ENCODE measurements around the gene IGF2BP3. TPM values are rescaled to one million over a fixed set of nuclear protein-coding genes. Genes with fewer than 3 reads are reported as not detected.
"Not testable (repeated sequence)": the region's sequence is repeated elsewhere in the genome, so short reads cannot be mapped to it uniquely, and the experiment has no call there.

Gene IGF2BP3
- 23.4 and 28.0 TPM in 2 replicates for total RNA-seq
- 9.0 TPM for polyA plus RNA-seq (2012)

DNA sequence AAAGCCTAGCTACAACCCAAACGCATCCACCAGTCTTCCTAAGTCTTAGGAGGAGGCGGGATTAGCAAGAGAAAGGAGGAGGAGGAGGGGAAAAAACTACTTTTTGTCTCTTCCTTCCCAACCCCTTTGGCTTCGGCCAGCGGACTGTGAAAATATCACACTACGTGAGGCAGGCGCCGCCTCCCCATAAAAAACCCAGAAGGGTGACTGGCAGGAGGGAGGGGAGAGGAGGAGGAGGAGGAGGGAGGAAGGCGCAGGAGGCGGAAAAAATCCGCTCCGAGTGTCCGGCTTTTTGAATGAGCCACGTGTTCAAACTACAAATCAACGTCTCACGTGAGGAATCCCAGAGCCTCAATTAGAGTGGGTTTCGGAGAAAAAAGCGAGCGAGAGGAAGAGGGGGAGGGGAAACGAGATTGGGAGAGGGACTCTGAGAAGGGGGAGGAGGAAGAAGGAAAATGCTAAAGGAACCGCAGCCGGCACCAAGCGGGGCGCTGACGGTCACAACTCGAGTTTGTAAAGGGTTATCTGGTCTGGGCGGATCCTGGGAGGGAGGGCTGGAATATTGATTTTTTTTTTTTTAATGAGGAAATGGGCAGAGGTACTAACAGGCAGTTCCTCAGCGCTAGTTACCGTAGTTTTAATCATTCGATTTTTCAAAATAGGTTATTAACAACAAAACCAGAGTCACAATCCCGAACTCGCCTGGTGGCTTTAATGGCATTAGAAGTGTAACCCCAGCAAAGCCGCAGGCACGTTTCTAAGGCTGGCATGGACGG lies at the start of gene IGF2BP3:
Gene IGF2BP3, minus strand, starts transcription at position 162 of the 776 bp plus-strand sequence. CDS start 381 bp downstream, outside the sequence.
- DNase-seq (ENCODE audit: low read depth) = peak; percentile 96

DNA sequence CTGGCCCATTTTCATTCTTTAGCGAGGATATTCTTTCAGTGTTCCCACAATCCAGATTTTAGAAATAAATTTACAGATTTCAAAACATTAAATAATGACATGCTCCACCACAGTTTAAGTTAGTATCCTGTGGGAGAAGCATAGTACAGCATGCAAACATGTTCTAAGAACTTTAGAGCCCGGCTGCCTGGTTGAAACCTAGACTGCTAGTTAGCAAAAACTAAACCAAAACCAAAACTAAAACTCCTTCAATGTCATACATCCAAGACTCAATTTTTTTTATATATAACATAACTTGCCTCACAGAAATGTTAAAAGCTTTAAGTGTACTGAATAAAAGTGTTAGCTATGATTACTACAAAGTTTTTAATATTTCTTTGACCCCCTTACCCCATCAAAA lies 44.5 kb upstream of the IGF2BP3 start:
- no peak for DNase-seq (ENCODE audit: low read depth)

DNA sequence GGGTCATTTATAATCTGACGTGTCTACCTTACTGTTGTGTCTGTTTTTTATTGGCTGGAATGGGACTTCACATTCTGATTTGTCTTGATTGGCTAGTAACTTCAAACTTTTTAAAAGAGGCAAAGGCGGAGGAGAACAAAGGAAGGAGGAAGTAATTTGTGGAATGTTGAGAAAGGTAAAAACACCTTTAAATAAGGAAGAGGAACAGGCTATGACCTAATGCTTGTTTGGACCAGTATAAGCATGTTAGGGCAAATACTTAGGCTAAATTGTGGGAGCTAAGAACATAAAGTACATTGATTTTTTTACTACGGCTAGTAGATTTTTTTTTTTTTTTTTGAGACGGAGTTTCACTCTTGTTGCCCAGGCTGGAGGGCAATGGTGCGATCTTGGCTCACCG lies 43.5 kb upstream of the IGF2BP3 start:
- DNase-seq (ENCODE audit: low read depth) = not testable (repeated sequence)

DNA sequence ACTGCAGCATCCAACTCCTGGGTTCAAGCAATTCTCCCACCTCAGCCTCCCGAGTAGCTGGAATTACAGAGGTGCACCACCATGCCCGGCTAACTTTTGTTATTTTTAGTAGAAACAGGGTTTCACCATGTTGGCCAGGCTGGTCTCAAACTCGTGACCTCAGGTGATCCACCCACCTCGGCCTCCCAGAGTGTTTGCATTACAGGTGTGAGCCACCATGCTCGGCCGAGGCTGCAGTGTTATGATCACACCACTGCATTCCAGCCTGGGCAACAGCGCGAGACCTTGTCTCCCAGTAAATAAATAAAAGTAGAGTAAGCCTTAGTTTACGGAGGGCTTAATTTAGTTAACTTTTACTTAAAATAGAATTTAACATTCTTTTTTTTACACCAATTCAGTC lies 23.7 kb upstream of the IGF2BP3 start:
- DNase-seq (ENCODE audit: low read depth) = no peak

DNA sequence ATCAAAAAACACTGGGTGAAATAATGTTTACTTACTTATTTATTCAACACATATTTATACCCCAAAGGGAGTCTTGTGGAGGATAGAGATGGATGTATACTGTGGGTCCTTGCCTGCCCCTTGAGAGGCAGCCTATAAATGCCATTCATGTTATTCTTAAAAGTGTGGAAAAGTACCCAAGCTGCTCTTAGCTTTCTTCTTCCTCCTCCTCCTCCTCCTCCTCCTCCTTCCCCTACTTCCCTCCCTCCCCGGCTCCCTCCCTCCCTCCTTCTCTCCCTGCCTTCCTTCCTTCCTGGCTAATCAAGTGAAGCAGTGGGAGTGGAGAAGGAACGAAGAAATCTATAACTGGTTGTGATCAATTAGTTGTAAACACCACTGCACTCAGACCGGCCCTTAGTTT lies 21.2 kb upstream of the IGF2BP3 start:
- DNase-seq (ENCODE audit: low read depth) = no peak

DNA sequence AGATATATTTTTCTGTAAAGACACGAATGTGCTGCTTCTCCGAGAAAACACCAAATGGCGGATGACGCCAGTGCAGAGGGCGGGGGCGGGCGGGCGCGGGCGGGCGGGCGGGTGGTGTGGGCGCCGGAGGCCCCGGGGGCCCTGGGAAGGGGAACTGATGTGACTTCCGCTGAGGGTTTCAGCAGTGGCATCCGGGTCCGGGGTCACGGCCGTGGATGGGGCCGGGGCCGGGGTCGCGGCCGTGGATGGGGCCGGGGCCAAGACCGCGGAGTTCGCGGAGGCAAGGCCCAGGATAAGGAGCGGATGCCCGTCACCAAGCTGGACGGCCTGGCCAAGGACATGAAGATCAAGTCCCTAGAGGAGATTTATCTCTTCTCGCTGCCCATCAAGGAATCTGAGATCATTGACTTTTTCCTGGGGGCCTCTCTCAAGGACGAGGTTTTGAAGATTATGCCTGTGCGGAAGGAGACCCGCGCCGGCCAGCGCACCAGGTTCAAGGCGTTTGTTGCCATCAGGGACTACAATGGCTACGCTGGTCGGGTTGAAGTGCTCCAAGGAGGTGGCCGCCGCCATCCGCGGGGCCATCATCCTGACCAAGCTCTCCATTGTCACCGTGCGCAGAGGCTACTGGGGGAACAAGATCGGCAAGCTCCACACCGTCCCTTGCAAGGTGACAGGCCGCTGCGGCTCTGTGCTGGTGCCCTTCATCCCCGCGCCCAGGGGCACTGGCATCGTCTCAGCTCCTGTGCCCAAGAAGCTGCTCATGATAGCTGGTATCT lies 20.3 kb upstream of the IGF2BP3 start:
- DNase-seq (ENCODE audit: low read depth) = peak; percentile 85

DNA sequence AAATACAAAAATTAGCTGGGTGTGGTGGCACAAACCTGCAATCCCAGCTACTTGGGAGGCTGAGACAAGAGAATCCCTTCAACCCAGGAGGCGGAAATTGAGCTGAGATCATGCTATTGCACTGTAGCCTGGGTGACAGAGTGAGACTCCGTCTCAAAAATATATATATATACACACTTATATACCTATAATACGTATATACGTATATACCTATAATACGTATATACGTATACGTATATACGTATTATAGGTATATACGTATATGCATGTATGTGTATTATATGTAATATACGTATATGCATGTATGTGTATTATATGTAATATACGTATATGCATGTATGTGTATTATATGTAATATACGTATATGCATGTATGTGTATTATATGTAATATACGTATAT lies 18.4 kb upstream of the IGF2BP3 start:
- DNase-seq (ENCODE audit: low read depth) = not testable (repeated sequence)

DNA sequence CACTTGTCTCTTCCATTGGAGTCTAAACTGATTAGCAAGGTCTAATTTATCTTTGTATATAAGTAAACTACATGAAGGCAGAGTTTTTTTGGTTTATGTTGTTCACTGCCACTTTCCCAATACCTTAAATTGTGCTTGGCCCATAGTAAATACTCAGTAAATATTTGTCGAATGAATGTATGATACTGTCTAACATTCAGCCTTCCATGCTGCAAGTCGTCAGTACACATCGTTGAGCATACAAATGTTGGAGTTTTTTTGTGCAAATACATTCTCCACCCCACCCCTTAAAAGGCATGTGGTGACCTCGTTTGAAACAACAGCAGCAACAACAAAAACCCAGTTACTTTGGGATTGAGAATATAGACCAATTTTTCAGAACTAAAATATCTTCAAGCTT lies 17.4 kb upstream of the IGF2BP3 start:
- DNase-seq (ENCODE audit: low read depth) = no peak

DNA sequence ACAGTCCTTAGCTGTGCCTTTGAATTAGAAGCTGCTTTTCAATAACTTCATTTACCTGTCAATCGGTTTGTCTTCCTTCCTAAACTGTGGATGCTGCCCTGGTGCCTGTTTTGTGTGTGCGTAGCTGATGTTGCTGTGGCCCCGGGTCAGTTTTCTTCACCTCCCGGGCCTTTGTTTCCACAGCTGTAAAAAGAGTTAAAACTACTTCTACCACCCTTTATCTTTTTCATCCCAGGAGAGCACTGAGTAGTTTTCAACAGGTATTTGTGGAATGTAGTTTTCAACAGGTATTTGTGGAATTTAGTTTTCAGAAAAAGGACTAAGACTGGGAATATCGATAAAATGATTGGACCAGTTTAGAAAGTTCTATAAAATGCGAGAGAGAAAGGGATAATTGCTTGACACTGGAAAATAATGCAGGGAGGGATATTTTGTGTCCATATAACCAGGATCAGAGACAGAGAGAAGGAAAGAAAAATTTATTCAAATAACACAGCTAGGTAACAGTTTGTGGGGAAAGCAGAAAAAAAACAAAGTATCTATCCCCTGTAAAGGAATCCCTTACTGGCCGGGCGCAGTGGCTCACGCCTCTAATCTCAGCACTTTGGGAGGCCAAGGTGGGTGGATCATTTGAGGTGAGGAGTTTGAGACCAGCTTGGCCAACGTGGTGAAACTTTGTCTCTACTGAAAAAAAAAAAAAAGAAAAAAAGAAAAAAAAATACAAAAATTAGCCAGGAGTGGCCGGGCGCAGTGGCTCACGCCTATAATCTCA lies 15.9 kb upstream of the IGF2BP3 start:
- DNase-seq (ENCODE audit: low read depth) = no peak

DNA sequence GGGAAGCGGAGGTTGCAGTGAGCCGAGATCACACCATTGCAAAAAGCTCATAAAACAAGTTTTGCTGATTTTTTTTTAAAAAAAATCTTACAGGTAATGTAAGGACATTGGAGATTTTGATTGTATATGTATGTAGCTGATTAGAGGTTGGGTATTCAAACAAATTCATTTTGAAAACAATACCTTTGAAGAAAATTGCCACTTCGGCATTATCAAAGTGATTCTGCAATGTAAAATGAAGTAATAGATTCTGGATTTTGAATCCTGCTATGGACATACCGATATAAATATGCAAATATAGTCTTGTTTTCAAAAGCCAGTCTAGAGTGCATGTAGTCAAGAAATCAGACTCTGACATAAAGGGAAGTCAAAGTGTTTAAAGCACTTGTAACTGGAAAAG lies 12.4 kb upstream of the IGF2BP3 start:
- DNase-seq (ENCODE audit: low read depth) = no peak

DNA sequence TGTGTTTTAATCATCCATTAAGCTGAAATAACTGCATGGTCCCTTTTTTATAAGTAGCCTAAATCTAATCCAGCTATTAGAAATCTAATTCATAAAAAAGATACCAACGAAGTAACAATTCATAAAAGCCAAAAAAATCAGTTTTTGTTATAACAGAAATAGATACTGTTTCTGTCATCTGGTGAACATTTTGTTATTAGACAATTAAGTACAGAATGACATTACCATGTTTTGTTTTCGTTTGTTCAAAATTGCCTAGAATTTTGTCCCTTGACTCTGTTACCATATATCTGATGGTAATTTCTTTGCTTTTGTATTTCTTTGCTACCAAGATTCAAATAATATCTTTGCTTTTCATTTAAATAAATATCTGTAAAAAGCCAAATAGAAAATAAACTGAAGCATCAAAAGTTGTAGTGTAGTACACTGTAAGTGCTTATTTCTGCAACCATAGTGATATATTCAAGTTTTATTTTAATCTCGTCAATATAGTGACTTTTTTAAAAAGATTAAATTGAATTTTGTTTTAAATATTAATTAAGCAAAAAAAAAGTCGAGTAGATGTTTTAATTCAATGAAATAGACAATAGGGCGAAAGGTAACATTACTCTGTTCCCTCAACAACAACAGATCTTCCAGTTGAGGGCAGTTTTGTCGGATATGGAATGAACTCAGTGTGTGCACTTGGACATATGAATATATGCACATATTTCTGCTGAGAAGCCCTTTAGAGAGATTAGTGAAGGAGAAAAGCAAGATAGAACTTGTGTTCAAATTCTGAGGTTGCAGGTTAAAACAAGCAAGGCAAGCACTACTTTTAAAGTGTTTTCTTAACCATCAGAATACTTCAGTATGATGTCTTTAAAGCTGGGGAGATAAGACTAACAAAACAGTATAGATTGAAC lies 7.9 kb upstream of the IGF2BP3 start:
- peak; percentile 18 for DNase-seq (ENCODE audit: low read depth)

DNA sequence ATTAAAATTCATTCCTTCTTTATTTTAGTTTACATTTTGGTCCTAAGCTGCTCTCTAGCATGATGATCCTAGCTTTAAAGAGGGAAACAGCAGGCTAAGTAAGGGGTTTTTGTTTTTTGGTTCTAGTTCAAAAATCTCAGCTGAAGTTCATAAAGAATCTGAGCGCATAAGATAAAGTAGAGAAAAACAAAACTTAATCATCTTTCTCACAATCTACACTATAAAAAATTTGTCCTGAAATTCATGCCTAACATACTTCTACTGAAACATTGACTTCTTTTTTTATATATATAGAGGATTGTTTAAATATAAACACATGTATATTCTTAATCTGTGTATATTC lies 6.8 kb upstream of the IGF2BP3 start:
- DNase-seq (ENCODE audit: low read depth) = no peak

DNA sequence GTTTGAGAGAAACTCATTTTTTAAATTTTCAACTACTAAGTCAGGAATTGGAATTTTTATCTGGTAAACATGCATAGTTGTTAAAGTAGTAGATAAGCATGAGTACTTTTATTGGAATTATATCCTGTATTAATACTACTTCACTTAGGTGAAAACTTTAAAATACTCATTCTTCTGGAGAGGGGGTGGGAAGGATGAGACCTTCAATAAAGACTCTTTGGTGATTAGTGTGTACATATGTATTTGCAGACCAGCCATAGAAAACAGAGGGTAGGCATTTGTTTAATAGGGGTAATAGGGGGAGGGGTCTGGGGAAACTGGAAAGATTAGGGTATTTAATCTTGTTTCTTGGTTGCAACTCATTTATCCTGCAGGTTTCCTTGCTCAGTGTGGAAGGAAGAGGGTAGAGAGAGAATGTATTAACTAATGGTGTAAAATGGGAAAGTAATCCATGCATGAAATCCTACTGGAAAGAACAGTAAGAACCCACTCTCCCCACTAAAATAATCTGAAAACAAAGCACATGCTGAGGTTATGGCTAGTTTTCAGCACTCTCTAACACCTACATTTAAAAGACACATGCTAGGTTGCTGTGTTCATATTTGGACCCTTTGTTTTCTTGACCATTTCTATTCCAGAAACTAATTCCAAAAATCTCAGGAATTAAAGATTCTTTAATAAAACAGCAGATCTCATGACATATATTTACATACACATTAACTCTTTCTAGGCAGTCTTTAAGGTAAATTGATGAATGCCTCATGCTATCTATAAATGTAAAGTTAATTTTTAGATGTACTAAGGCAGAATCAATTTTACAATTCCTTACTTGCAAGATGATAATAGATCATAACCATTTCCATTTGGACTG lies 6.2 kb upstream of the IGF2BP3 start:
- DNase-seq (ENCODE audit: low read depth) = no peak

DNA sequence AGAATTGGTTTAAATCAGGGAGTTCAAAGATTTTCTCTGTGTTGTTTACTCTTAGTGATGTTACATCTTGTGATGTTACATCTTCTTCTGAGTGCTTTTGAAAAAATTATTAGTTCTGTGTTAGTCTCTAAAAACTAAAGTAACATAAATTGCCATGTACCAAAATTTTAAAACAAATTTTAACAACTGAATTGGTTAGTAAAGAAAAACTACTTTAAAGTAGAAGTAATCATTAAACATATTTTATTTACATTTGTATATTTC lies 5.2 kb upstream of the IGF2BP3 start:
- DNase-seq (ENCODE audit: low read depth) = no peak

DNA sequence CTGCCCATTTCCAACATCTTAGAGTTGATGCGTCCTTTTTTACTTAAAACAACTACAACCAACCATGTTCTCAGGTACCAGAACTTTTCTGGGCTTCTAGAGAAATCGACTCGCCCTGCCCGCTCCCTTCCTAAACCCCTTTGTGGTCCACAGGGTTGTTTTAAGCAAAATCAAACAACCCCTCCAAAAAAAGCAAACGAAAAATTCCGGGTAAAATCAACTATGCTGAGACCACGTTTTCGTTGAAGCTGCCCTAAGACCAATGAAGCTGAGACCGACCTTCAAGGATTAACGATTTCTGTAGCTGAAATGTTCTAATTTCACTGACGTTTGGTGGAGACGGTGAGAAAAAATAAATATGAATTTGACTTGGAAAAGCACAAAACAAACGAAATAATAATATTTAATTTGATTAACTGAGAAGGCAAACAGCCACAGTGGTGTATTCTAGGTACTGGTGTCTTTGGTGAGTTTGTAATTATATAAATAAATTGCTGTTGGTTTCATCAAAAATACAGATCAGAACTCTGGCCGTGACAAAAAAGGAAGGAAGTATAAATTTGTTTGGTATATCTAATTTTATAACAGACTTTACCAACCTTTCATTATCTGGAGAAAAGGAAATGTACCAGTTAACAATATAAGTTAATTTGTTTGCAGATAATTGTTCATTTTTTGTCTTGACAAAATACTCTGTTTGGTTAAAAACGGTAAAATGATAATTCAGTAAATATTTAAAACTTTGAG lies 4.7 kb upstream of the IGF2BP3 start:
- DNase-seq (ENCODE audit: low read depth) = peak; percentile 46

DNA sequence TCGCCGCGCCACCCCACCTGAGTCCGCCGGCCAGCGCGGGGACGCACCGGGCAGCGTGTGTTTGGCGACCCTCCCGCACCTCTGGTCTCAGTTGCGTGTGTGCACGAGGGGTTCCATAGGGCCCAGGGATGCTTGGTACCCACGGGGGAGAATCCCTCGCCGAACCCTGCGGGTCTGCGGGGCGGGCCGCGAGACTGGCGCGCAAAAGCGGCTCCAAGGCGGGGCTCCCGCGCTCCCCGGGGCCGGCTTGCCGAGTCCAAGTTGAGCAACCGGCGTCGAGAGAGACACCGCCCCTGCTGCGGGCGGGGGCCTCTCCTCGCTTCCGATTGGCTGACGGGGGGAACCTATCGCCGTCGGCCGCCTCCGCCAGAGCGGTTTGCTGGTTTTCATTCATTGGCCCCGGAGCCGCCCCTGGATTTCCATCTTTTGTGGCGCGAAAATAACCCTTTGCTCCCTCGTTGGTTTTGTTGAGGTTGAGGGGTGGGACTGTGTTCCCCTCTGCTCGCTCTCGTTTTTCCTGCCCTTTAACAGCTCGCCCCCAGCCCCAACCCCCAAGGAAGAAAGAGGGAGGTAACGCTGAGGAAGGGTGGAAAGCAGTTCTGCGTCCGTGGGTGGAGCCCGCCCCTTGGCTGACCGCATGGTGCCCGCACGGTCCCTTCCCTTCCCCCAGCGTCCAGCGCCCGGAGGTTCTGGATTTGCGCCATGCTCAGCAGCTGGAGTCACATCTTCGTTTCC lies 4.0 kb upstream of the IGF2BP3 start:
- DNase-seq (ENCODE audit: low read depth) = peak; percentile 99

DNA sequence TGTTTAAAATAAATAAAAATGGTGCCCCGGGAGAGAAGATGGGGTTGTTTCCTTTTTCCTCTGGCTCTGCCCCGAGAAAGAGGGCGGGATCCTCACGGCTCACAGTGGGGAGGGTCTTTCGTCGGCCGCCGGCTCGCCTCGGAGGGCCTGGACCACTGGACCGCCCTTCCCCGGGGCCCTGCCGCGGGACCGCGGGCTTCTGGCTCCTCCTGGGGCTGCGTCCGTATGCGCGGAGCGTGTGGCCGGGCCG lies 3.5 kb upstream of the IGF2BP3 start:
- no peak for DNase-seq (ENCODE audit: low read depth)

DNA sequence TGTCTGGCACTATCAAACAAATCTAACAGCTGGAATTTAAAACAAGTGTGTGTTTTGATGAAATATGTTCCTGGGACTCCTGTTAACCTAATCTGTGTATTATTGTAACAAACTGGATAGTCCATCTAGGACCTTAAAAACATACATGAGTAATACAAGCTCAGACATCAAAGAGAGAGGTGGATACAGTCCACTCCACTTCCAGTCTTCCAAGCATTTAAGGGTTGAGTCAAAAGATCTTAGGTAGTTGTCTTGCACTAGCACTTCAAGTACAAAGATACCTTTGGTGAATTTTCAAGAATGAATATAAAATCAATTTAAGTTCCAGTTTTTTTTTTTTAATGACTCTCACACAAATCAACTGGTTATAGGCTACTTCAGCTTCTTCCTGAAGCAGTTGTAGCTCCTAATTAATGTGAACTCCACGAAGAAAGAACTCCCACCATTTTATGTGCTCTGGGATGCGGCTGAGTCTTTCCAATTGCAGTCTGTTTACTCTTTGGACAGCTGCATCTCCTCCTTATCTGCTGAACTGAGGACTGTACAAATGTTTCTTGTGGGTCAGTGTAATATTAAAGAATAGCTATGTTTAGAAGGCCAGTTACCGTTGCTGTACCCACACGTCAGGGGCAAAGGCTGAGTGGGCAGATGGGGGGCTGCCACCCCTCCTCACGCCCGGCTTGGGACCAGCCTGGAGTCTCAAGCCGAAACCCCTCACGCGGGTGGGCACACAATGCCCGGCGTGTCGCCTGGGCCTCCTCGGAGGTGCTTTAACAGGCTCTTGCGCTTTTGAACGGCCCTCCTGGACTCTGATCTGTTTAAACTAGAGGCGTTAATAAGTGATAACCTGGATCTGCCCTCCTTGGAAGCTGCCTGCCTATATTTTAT lies 2.9 kb upstream of the IGF2BP3 start:
- DNase-seq (ENCODE audit: low read depth) = peak; percentile 35
